ENCODE measurements around the gene ACOT8. TPM values are rescaled to one million over a fixed set of nuclear protein-coding genes. Genes with fewer than 3 reads are reported as not detected.

The ACOT8 gene
- total and polyA plus RNA-seq, 10 donors, result 19.4 to 37.4 (median 28.9) TPM

DNA sequence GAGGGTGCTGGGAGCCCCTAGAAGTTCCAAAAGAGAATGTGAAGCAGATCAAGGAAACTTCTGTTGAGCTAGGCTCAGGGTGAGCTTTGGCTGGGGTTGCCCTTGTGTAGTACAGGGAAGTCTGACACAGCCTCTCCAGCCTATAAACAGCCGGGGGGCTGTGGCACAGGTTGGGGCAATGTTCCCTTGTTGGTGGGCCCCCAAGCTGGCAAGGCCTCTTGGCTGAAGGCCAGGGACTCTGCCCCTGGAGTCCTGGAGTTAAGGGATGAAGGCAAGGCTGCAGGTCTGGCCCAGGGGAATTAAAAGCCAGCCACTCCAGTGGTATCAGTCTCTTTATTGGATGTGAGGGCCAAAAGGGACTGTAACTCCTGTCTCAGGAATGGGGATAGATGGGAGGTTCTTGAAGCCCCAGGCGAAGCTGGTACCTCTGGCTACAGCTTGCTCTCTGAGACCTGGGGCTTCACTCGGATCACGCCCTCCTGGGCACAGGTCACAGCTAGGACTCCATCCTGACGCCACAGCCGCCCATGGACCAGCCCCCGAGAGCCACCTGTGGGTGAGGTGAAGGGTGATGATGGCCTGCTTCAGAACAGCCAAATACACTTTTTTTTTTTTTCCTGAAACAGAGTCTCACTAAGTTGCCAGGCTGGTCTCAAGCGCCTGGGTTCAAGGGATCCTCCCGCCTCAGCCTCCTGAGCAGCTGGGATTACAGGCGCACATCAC lies 15.6 kb downstream of the ACOT8 start:
- Histone ChIP-seq H3K27ac (peak overlapping the region in 7 of 8 donors; percentile 9 to 78 (median 58)), H3K4me3 (no peak overlapping the region), H3K36me3 (peaks cover 3 to 89% (median 53%) of the 10 kb centered on the region in 6 donors), H3K4me1 (peaks cover 9 to 50% (median 24%) of the 10 kb centered on the region in 6 donors), H3K9me3 (no peaks in the 10 kb centered on the region), H3K27me3 (replicated peaks in 1 of 7) (no peaks in the 10 kb centered on the region)
- intact Hi-C loops (cut with DNase I; ENCODE audit: low total_unique reads), result no loop called here
- TF ChIP-seq POLR2A (IDR thresholded peaks at IDR 0.05), result no peak
- TF ChIP-seq, protein P1, sequence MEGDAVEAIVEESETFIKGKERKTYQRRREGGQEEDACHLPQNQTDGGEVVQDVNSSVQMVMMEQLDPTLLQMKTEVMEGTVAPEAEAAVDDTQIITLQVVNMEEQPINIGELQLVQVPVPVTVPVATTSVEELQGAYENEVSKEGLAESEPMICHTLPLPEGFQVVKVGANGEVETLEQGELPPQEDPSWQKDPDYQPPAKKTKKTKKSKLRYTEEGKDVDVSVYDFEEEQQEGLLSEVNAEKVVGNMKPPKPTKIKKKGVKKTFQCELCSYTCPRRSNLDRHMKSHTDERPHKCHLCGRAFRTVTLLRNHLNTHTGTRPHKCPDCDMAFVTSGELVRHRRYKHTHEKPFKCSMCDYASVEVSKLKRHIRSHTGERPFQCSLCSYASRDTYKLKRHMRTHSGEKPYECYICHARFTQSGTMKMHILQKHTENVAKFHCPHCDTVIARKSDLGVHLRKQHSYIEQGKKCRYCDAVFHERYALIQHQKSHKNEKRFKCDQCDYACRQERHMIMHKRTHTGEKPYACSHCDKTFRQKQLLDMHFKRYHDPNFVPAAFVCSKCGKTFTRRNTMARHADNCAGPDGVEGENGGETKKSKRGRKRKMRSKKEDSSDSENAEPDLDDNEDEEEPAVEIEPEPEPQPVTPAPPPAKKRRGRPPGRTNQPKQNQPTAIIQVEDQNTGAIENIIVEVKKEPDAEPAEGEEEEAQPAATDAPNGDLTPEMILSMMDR (IDR thresholded peaks at IDR 0.05 in 8 of 11, conservative IDR thresholded peaks at IDR 0.05 in 3 of 11), result no peak
- TF ChIP-seq POLR2AphosphoS5 (IDR thresholded peaks at IDR 0.05), result peak in 1 of 3 donors; percentile 17
- DNase-seq, result no peak
- WGBS, 5 donors, result 83 to 97% (median 93%) methylated on average over 8 to 10 of the region's 10 CpGs

DNA sequence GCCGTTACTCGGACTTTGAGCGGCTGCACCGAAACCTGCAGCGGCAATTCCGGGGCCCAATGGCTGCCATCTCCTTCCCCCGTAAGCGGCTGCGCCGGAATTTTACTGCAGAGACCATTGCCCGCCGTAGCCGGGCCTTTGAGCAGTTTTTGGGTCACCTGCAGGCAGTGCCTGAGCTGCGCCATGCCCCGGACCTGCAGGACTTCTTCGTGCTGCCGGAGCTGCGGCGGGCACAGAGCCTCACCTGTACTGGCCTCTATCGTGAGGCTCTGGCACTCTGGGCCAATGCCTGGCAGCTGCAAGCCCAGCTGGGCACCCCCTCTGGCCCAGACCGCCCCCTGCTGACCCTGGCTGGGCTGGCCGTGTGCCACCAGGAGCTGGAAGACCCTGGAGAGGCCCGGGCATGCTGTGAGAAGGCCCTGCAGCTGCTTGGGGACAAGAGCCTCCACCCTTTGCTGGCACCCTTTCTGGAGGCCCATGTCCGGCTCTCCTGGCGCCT lies 16.4 kb downstream of the ACOT8 start:
- Histone ChIP-seq H3K27ac (no peak overlapping the region), H3K4me3 (no peak overlapping the region), H3K9me3 (no peaks in the 10 kb centered on the region), H3K36me3 (peaks cover 3 to 80% (median 45%) of the 10 kb centered on the region in 6 donors), H3K4me1 (peaks cover 10 to 57% (median 27%) of the 10 kb centered on the region in 6 donors), H3K27me3 (replicated peaks in 1 of 7) (no peaks in the 10 kb centered on the region)
- intact Hi-C loops (cut with DNase I; ENCODE audit: low total_unique reads), result no loop called here
- DNase-seq, result no peak
- TF ChIP-seq POLR2AphosphoS5 (IDR thresholded peaks at IDR 0.05) (peak in 1 of 3 donors; percentile 51), POLR2A (IDR thresholded peaks at IDR 0.05) (no peak)
- TF ChIP-seq, protein P1 (IDR thresholded peaks at IDR 0.05 in 8 of 11, conservative IDR thresholded peaks at IDR 0.05 in 3 of 11), result no peak
- 93 to 97% (median 94%) methylated on average over 14 to 25 of the region's 25 CpGs for WGBS, 5 donors

GRCh38 chr20:45836841-45837240 lies 20.4 kb downstream of the ACOT8 start:
- H3K4me3 ChIP-seq, result peak overlapping the region in 1 of 8 donors; percentile 11
- no peak for TF ChIP-seq POLR2A (IDR thresholded peaks at IDR 0.05)
- TF ChIP-seq, protein P1 (IDR thresholded peaks at IDR 0.05 in 8 of 11, conservative IDR thresholded peaks at IDR 0.05 in 3 of 11), result no peak
- no peak for DNase-seq
- H3K4me1 ChIP-seq, result peaks cover 23 to 76% (median 50%) of the 10 kb centered on the region in 6 donors
- 40 to 83% (median 68%) methylated on average over 1 of the region's 1 CpG for WGBS, 5 donors
- no peaks in the 10 kb centered on the region for H3K27me3 ChIP-seq (replicated peaks in 1 of 7)
- H3K9me3 ChIP-seq, result no peaks in the 10 kb centered on the region
- peak overlapping the region in 2 of 8 donors; percentile 23 to 54 for H3K27ac ChIP-seq
- intact Hi-C loops (cut with DNase I; ENCODE audit: low total_unique reads), result no loop called here
- peaks cover 3 to 41% (median 17%) of the 10 kb centered on the region in 6 donors for H3K36me3 ChIP-seq

GRCh38 chr20:45835825-45836224 lies 21.4 kb downstream of the ACOT8 start:
- Histone ChIP-seq H3K36me3 (peaks cover 0 to 31% (median 11%) of the 10 kb centered on the region in 6 donors), H3K4me1 (peaks cover 19 to 73% (median 48%) of the 10 kb centered on the region in 6 donors), H3K9me3 (no peaks in the 10 kb centered on the region), H3K4me3 (peak overlapping the region in 2 of 8 donors; percentile 72 to 90), H3K27ac (peak overlapping the region in 5 of 8 donors; percentile 86 to 93 (median 87)), H3K27me3 (replicated peaks in 1 of 7) (no peaks in the 10 kb centered on the region)
- TF ChIP-seq POLR2AphosphoS5 (IDR thresholded peaks at IDR 0.05), result no peak
- TF ChIP-seq, protein P1 (IDR thresholded peaks at IDR 0.05 in 8 of 11, conservative IDR thresholded peaks at IDR 0.05 in 3 of 11), result no peak
- TF ChIP-seq POLR2A (IDR thresholded peaks at IDR 0.05), result no peak
- peak; percentile 21 for DNase-seq
- 81 to 98% (median 88%) methylated on average over 5 of the region's 5 CpGs for WGBS, 5 donors
- intact Hi-C loops (cut with DNase I; ENCODE audit: low total_unique reads), result no loop called here

All from spleen (tissue), 11 donors.